Right lobe of liver (tissue), 4 donors: ENCODE measurements around the gene NES.

Experiments
- CTCF ChIP-seq, 4 donors: fragments of 200-600 bp in 3 of 4; fragments of 450-650 bp in 1 of 4; IDR thresholded peaks; one replicate each; pipeline versions ENCODE4 v1.5.1 to v1.8.0; 2016 to 2022; ENCODE audit warnings: antibody characterized with exemption in 4 of 4, mild to moderate bottlenecking in 2 of 4
- POLR2A ChIP-seq: fragments of 450-650 bp; IDR thresholded peaks from one replicate; pipeline ENCODE4 v1.6.1; 2017; ENCODE audit warnings: antibody characterized with exemption, mild to moderate bottlenecking
- donor health status: DM: no; HTN: no; CAD: no.
- donor health status: DM: no; HTN: no; CAD: no.
- donor health status: DM: no; HTN: yes; CAD: no.

DNA sequence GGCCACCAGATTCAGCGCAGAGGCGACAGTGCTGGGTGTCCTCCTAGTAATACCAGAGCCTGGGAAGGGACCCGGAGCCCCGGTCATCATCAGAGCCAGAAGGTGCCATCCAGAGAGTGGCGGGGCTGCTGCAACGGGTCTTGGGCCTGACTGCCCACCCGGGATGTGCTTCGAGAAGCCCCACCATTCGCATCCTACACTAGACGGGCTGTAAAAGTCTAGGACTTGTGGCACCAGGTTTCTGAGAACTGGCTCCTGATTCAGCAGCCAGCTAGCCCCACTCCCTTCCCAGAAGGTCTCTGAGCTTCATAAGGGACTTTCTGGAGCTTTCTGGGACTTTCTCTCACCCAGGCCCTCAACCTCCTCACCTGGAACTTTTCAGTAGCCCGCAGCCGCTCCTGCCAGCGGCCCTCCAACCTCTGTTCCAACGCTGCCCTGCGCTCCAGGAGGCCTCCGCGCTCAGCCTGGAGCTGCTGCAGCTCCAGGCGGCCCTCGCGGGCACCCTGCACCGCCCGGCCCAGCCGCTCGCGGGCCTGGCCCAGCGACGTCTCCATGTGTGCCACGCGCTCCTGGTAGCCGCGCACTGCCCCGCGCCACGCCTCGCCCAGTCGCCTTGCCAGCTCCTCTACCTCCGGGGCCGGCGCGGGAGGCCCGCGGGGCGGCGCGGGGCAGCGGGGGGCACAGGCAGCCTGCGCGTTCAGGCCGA, 940 bp downstream of the NES start:
- no peak for TF ChIP-seq CTCF (IDR thresholded peaks at IDR 0.05)
- no peak for TF ChIP-seq POLR2A
